HG02970 (cell line): ENCODE measurements around the gene MRPS23.

ENCODE experiments used
- ATAC-seq: cut with Tn5 transposase; IDR thresholded peaks from one replicate; pipeline ENCODE4 v1.9.1; 2021; ENCODE audit warnings: mild to moderate bottlenecking, moderate library complexity, moderate number of reproducible peaks; ENCODE audit not compliant: unreplicated experiment, low FRiP score

Gene MRPS23

DNA sequence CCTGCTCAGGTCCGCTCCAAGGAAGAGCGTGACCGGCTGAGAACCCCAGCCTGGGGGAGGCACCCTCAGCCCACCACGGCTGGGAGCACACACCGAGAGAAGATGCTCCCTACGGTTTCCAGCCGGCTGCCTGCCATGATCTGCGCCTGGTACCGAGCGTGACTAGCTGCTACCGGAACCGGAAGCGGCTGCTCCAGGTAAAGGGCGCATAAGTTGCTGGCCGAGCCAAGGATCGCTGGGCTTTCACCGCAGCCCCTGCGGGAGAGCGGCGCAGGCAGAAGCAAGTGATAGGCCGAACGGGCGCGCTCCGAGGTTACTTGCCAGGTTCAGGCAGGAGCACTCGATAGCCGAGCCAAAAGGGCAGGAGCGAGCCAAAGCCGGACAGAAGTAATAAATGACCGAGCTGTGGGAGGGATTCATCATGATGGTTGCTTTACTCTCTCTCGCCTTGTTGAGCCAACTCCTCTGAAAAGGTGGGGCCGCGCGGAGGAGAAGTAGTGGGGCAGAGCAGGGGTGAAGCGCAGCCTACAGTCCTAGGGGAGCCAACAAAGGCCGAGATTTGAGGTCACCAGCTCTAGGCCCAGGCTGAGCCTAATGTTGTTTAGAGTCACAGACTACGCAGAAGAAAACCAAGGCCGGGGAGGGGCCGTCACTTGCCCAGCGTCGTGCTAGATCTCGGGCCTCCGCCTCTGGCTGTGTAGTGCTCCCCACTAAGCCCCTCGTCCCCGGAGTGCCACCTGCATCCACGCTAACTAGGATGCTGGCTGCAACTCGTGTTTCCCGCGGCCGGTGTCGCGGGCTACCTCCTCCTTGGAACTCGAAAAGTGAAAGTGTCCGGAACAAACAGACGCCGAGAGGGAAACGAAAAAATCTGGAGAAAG is at the start of gene MRPS23:
Gene MRPS23, minus strand, starts transcription at position 171 of the 881 bp plus-strand sequence. Its CDS starts 34 bp downstream, at position 137.
- peak; percentile 86 for ATAC-seq

DNA sequence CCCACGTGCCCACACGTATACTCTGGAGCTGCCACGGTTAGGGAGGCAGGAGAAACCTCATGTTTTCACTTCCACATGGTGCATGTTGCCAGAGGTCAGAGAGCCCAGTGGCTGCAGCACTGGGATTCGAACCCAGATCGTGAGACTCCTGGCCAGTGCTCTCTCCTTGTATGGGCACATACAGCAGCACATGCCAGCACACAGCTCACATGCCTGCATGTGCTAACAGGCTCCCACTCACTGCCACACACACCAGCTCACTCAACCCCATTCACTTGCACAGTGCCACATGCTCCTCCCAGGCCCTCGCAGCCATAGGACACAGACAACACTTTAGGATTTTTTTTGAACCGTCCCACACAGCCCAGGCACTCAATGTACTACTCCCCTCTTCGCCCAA is 49.5 kb upstream of the MRPS23 start:
- ATAC-seq = no peak

DNA sequence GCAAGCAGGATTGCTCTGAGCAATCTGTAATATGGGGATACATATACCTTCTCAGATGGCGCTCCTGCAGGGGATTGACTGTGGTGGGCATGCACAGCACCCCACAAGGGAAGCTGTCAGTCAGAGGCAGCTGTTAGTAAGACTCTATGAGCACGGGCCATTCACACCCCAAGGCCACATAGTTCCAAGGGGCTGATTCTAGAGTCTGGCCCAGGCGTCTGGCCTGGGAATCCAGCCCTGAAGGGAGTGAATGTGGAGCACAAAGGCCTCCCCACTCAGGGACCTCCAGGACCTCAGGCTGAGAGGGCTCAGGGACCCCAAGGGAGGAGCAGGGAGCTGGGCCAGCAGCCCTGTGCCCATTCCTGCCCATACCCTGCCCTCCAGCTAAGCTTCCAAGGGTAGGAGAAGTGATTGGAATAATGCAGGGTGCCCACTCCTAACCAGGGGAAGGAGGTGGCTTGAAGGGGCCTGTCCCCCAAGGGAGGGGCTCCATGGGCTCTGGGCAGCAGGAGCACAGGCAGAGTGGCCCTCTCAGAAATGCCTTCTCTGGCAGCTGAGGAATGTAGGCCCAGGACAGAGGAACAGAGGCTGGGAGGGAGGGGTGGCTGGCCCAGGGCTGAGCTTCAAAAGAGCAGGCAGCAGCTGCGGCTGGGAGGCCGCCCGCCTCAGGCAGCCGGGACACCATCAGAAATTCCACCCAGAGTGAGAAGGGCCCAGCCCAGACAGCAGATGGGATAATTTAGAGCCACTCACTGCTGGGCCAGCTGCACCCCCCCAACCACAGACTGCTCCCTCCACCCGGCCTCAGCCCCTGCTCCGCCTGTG is 48.9 kb upstream of the MRPS23 start:
- ATAC-seq = no peak

DNA sequence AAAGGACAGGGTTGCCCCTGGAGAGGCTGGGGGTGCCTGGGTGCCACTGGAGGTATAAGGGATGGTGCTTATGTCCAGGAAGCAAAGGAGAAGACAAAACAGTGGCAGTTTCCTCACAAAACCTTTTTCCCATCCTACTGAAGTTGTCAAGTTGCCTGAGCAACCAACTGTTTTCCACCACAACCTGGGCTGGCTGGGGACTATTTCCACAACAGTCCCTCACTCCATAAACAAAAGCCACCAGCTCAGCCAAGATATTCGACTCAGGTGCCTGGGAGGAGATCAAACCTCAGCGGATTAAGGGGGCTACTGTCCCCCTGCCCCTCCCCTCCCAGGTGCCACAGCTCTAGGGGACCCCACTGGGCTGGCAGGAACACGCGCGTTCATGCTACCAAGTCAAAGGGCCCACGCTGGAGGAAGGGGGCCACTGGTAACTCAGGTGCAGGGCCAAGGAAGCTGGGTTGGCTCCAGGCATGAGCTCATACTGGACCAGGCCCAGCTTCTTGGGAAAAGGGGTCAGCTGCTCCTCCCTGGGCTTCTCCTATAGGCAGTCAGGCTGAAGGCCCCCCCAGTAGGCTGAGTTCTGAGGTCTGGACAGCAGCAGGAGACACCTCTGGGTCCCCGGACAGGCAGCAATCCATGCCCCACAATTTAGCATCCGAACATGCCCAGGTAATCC is 45.7 kb upstream of the MRPS23 start:
- ATAC-seq = no peak

DNA sequence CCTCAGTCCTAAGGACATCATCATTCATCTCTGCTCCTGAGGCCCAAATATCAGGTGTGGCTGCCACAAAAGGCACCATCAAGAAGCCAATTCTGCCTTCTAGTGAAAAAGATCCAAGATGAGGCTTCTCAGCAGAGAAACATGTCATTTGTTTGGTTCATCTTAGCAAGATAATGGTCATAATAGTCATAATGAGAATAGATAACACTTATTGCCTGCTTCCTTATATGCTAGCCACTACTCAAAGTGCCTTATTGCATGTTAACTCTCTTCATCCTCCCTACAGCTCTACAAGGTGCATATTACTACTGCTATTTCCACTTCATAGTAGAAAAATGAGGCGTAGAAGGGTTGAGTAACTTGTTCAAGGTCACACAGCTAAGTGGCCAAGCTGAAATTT is 45.0 kb upstream of the MRPS23 start:
- ATAC-seq = no peak

DNA sequence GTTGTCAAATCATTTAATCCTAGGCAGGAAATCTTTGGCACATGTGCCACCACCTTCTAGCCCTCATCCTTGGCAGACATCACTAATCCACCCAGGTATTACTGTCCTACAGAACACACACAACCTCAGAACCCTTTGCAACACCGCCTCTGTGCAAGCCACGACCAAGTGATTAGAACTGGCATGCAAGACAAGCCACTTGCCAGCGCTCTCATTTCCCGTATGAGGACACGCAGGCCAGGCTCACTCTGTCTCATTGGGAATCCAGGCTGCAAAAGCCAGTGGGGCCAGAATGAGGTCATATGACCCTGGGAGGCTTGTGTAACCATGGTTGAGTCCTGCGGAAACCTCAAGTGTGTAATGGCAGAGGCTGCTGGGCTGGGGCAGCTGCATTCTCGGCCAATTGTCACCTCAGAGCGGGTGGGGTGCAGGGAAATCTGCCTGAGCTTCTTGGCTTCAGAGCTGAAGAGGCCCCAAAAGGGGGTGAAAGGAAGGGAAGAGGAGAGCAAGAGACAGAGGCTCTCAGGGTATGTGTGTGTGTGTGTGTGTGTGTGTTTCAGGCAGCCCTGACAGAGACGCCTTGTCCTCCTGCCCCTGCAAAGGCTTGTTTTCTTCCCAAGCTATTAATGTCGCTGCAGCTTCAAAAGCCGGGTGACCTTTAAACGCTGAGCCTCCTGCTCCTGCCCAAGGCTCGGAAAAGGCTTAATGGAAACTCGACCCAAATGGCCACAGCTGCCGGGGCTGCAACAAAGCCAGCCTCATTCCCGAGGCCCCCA is 43.2 kb upstream of the MRPS23 start:
- ATAC-seq = no peak

DNA sequence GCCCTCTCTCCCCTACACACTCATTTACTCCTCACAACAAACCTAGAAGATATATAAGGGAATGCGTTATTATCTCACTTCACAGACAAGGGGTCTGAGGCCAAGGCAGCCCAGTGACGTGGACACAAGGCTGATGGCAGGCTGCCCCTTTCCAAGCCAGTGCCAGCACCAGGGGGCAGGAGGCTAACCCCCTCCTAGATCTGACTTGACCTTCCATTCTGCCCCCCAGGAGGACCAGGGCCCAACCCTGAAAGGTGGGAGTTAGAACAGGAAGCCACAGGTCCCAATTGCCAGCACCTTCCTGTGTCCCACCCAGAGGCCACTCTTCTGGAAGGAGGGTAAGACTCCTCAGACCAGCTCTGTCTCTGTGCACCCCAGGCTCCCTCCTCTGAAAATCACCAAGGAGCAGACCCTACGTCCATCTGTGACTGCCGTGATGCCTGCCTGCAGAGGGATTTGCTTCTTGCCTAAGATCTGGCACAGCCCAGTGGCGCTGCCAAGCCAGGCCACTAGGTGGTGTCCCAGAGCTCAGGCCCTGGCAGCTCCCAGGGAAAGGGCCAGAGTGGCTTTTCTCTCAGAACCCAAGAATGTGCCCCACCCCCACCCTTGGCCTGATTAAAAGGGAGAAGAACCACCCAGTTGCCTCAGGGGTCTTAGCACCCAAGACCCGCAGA is 42.4 kb upstream of the MRPS23 start:
- ATAC-seq = no peak

DNA sequence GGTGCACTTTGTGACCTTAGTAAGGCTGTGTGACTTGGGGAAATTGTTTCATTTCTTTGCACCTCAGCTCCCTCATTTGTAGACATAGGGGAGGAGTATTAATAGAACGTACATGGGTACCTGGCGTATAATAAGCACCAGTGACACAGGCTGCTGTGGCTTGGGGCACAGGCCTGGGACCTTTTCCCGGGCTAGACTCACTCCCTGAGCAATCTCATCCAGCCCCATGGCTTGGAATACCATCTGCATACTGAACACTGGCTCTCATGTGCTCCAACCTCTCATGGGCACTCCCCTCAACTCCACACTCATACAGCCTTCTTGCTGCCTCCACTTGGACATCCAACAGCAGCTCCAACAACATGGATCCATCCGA is 41.0 kb upstream of the MRPS23 start:
- no peak for ATAC-seq

DNA sequence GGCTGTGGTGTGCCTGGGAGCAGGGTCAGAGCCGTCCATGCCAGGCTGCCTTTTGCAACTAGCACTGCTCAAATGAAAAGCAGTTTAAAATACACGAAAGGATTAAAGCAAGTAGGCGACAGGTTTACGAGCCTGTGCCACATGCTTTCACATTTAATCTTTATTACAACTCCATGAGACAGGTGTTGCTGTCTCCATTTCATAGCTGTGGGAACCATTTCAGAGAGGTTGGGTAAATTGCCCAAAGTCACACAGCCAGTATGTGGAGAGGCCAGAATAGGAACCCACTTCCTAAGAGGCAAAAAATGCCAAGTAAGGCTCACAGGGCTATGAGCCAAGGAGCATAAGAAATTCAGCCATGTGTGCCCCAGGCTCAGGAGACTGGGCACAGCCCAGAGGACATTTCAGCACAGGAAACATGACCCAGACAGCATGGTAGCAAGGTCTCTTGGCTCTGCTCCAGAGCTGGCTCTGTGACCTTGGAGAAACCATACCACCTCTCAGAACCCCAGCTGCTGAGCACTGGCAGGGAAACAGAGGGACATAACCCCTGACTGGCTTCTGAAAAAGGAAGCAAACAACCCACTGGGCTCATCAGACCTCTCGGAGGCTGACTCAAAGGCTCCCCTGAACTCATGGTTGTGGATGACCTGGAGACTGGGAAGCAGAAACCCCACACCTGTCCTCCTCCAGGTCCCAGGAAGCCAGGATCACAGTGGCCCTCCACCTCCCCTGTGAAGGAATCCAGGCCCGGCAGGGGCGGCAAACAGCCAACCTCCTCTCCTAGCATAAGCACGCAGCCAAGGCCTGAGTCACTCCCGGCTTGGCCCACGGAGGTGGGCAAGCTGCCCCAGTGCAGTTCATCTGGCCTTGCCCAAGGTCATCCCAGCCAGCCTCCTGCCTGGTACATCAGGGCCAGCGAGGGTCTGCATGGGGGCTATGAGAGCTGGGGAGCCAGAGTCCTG is 40.3 kb upstream of the MRPS23 start:
- no peak for ATAC-seq

DNA sequence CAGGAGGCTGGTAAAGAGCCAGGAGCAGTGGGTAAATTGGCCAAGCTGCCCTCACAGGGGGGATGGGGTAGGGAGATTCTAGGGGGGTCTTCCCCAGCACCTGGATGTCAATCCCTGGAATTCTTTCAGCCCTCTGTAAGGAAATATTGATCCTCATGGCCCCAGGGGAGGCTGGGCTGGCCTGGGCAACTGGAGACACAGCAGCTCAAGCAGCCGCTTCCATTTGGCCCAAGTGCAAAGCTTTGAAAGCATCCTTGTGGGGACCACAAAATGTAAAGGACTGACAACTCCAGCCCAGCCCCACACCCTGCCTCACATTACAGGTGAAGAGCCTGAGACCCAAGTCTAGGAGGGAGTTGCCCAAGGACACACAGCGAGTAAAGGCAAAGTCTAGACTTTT is 39.4 kb upstream of the MRPS23 start:
- ATAC-seq = no peak

DNA sequence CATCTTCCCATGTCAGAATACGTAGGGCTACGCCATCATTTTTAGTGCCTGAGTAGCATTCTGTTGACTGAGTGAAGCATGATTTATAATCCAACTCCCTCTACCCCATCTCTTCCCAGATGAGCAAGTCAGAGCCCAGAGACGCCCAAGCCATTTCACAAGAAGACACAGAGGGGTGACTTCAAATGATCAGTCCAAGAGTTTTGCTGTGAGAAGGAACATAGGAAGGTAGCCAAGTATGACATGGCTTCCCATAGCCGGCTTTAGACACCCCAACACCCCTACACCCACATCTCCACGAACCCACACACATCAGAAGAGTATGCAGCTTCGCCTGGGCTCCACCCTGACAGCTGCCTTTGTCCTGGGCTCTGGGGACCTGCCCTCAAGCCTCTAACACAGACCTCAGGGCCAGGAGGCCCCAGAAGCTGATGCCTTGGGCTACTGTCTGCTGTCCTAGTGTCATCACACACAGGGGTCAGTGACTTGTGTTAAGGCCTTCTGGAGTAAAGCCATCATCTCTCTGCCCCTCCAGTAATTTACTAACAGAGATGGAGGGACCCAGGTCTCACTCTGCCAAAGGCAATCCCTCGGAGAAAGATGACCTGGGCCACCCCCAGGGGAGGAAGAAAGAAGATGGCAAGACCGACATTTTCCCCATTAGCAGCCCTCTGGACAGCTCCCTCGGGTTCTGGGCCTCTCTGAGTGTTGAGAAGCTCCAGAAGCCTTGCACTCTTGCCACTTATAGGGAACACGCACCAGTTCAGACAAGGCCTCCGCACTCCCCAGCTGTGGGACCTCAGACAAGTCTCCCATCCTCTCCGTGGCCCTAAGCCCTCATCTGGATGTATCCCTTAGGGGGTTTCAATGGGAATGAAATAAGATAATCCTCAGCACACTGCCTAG is 38.7 kb upstream of the MRPS23 start:
- no peak for ATAC-seq

DNA sequence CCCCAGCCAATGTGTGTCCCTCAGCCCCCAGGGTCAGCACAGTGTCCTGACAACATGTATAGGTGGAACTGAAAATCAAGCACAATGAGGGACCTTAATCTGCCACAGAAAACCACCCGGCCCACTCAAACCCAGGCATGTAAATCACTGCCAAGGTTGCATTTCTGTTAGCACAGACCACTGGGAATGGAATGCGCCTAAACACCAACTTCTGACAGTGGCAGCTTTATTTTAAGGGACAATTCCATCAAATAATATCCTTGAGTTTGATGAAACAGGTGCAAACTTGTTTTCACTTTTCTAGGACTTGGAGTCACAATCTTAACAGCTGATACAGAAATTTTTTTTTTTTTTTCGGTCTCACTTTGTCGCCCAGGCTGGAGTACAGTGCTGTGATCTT is 37.3 kb upstream of the MRPS23 start:
- no peak for ATAC-seq

DNA sequence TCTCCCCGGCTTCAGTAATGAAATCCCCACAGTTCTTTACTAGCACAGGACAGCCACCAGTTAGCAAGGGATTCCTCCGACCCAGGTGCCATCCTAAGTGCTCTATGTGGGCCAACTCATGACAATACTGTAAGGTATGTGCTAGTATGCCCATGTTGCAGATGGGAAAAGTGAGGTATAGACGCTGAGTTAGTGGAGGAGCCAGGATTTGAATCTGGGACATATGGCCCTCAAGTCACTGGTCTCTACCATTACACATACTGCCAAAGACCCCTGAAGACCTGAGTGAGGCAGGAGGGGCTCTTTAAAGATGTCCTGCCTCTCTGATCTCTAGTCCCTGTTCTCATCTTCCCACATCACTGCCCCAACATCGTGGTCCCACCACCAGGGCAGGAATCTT is 36.2 kb upstream of the MRPS23 start:
- ATAC-seq = no peak

DNA sequence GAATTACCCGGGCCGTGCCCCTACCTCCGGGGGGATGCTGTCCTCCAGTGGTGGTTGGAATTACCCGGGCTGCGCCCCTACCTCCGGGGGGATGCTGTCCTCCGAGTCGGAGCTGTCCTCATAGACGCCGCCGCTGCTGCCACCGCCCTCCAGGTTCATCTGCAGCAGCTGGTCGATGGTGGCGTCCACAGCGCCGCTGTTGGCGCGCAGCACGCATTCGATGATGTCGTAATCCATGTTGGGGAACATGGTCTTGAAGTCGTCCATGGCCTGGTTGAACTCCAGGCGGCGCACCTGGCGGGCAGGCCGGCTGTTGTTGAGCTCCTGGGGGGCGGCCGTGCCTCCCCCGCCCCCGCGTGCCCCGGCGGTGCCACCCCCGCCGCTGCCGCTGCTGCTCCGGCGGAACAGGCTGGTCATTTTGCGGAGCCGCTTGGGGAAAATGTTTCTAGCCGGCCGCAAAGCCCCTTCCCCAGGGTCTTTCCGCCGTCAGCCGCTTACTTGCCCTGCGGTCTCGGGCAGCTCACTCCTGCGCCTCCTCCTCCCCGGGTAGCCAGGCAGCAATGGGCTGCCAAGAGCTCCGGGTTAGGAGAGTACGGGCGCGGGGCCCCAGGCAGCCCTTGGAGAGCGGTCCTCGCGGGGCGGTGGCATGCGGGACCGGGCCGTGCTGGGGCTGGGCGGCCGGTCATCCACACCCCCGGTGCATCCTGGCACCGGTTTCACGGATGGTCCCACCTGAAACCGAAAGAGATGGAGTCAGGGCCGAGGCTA is 35.5 kb upstream of the MRPS23 start:
- ATAC-seq = no peak

DNA sequence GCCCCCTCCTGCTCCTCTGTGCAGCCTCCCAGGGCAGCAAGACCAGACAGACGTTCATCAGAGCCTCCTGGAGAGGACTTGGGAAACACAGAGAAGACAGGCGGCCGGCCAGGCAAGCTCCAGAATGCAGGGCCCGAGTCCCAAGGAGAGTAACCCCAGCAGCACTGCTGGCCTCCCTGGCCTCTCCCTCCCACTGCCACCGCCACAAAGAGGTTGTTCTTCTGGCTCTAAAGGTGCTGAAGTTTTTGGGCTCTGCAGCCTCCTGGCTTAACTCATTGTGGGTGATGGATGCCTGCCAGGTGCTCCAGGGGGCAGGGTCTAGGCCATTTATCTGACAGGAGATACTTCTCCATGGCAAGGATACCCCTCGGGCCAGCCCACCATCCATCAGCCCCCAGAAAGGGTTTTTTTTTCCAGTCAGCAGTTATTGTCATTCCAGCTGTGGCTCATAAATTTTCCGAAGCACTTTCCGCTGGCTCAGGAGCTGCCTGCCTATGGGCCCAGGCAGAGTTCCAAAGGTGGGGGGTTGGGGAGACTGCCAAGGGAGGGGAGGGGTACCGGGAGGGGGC is 32.0 kb upstream of the MRPS23 start:
- ATAC-seq = no peak

DNA sequence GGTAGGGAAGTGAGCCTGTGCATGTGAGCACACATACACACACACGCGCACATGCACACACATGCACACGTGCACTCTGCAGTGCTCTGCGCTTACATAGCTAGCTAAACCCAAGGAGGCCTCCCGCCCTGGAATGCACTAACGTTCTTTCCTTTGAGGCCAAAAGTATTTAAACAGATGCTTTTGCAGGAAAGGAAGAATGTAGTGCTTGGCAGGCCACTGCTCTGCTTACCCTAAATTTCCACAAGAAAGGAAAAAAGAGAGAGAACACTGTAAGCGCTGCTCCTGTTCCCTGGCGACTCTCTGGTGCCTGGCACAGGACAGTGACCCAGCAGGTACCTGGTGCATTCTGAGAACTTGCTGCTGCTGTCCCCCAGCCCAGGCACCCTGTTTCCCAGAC is 31.3 kb upstream of the MRPS23 start:
- ATAC-seq = no peak

DNA sequence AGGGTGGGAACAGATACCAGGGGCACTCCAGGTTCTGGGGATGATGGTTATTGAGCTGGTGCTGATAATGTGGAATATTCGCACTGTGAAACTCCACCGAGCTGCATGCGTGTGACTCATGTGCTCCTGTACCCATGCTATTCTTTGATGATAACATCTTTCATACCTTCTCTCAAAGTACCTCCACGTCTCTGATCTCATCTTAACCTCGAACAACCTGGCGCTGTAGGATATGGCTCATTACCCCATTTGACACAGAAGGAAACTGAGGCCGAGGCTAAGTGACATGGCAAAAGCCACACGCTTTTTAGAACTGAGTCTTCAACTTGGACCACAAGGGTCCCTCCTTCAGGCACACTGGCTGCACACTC is 30.2 kb upstream of the MRPS23 start:
- no peak for ATAC-seq
